Small intestine (tissue), 7 donors: Measurements from ENCODE around the gene PIK3R3. TPM values are rescaled to one million over a fixed set of nuclear protein-coding genes. Genes with fewer than 3 reads are reported as not detected.

Experiments
- DNase-seq, 2 donors: peaks; one replicate each; pipeline versions ENCODE4 v3.0.0 to v3.0.0-alpha.2; 2013
- FAIRE-seq: peaks from 2 replicates; lab custom pipeline; 2012; peaks lifted over from hg19 to GRCh38; lab: Jason Lieb, UNC
- H3K27ac ChIP-seq, 3 donors: one replicate each; pipeline ENCODE4 v1.5.1; 2013; ENCODE audit warnings: low read length in 2 of 3, mild to moderate bottlenecking in 2 of 3, control low read depth in 1 of 3, inconsistent platforms in 1 of 3, low read depth in 1 of 3, moderate library complexity in 1 of 3
- H3K27me3 ChIP-seq, 3 donors: one replicate each; pipeline ENCODE4 v1.6.1; 2013; ENCODE audit warnings: low read length in 3 of 3, inconsistent platforms in 1 of 3; ENCODE audit not compliant: control insufficient read depth in 3 of 3, insufficient read depth in 3 of 3
- H3K36me3 ChIP-seq, 3 donors: one replicate each; pipeline ENCODE4 v1.6.1; 2013; ENCODE audit warnings: low read length in 3 of 3, inconsistent platforms in 1 of 3, low read depth in 1 of 3, mild to moderate bottlenecking in 1 of 3, moderate library complexity in 1 of 3; ENCODE audit not compliant: control insufficient read depth in 3 of 3, insufficient read depth in 2 of 3
- H3K4me1 ChIP-seq, 3 donors: one replicate each; pipeline ENCODE4 v1.6.1; 2013; ENCODE audit warnings: low read length in 2 of 3, inconsistent platforms in 1 of 3, low read depth in 1 of 3, mild to moderate bottlenecking in 1 of 3, moderate library complexity in 1 of 3; ENCODE audit not compliant: control insufficient read depth in 3 of 3, insufficient read depth in 2 of 3
- H3K4me3 ChIP-seq, 3 donors: one replicate each; pipeline ENCODE4 v1.5.1; 2013; ENCODE audit warnings: low read length in 3 of 3, control low read depth in 1 of 3, inconsistent platforms in 1 of 3, low read depth in 1 of 3, mild to moderate bottlenecking in 1 of 3, moderate library complexity in 1 of 3
- H3K9me3 ChIP-seq, 2 donors: one replicate each; pipeline ENCODE4 v1.6.1; 2013; ENCODE audit warnings: low read depth in 1 of 2, low read length in 1 of 2; ENCODE audit not compliant: control insufficient read depth in 2 of 2, insufficient read depth in 1 of 2
- WGBS, 3 donors: extraction: QIAGEN DNeasy Blood & Tissue Kit; methylation state at CpG; one replicate each; pipeline ENCODE4 v1.1.7; 2013; 5-methylcytosine and 5-hydroxymethylcytosine counted together
- polyA plus RNA-seq, 4 donors: library from polyadenylated mRNA; stranded (reverse) in 3 of 4; unstranded in 1 of 4; fragments of 200-250 nt in 3 of 4; fragments of 120-200 nt in 1 of 4; gene quantifications; one replicate each; pipeline versions ENCODE4 v1.2.1 to v1.2.3, GENCODE V29; 2013
- donor health status: healthy with polysubstance abuse.
- donor health status: control.
- donor health status: control.
- donor health status: Bipolar disorder and iron deficiency.
- donor health status: healthy.

PIK3R3 gene
- polyA plus RNA-seq, 4 donors = 1.6 to 13.5 (median 3.6) TPM

DNA sequence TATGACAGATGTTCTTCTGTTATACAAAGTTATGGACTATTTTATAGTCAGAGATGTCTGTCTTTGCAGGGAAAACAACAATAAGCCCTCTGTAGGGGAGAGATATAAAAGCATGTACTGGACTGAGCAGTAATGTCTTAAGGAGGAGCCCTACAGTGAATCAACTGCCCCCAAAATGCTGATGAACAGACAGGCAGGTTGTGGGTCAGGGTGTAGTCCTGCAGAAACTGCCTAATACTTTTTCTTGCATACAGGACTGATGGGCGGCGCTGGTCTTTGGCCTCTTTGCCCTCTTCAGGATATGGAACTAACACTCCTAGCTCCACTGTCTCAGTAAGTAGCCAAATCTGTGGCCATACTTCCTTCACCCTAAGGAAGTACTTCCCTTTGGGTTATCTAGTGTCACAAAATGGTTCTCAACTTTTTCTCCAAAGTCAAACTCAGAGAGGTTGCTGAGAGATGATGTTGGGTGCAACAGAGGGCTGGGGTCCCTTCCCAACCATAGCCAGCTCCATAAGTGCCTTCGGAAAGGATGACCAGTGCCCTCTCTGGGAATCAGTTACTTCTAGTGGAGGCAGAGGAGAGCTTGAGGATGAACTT, 129.8 kb downstream of the PIK3R3 start:
- no peaks in the 10 kb centered on the region for H3K4me1 ChIP-seq
- FAIRE-seq (no peak), DNase-seq (no peak)
- 94 to 98% (median 94%) methylated on average over 3 of the region's 3 CpGs for WGBS, 3 donors
- no peaks in the 10 kb centered on the region for H3K9me3 ChIP-seq
- H3K27ac ChIP-seq = no peak overlapping the region
- peaks cover 3 to 37% (median 9%) of the 10 kb centered on the region in 3 donors for H3K36me3 ChIP-seq
- H3K27me3 ChIP-seq = no peaks in the 10 kb centered on the region
- H3K4me3 ChIP-seq = no peak overlapping the region

DNA sequence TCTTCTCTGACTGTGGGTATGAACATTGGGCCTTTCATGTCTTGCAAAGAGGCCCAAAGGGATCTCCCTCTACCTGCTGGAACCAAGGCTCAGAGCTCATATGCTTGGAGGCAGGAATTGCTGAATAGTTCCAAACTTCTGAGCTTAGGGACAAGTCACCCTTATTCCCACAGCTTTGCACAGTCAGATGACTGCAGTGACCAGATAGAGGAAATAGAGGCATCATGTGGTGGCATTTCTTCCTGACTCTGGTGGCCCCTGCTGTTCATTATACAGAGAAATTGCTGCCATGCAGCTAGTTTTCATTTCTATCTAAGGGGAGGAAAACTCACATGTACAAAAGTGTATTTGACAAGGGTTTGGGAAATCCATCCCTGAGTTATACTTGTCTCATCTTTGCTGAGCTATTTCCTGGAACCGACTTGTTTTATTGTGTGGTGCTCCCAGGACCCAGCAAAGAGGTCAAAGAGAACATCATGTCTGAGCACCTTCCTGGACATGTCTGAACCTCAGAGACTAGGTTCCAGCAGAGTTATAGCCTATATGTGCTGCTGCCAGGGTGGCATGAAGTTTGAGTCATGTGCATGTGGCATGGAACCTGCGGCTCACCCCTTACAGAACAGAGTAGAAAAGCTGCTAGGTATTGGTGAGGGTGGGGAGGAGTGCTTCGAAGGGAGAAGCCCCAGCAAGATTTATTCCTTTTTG, 131.2 kb downstream of the PIK3R3 start:
- DNase-seq (no peak), FAIRE-seq (no peak)
- Histone ChIP-seq H3K27ac (no peak overlapping the region), H3K4me3 (no peak overlapping the region), H3K9me3 (no peaks in the 10 kb centered on the region), H3K27me3 (no peaks in the 10 kb centered on the region), H3K4me1 (no peaks in the 10 kb centered on the region), H3K36me3 (peaks cover 0 to 28% (median 1%) of the 10 kb centered on the region in 3 donors)
- WGBS, 3 donors = 84 to 91% (median 88%) methylated on average over 3 of the region's 3 CpGs

DNA sequence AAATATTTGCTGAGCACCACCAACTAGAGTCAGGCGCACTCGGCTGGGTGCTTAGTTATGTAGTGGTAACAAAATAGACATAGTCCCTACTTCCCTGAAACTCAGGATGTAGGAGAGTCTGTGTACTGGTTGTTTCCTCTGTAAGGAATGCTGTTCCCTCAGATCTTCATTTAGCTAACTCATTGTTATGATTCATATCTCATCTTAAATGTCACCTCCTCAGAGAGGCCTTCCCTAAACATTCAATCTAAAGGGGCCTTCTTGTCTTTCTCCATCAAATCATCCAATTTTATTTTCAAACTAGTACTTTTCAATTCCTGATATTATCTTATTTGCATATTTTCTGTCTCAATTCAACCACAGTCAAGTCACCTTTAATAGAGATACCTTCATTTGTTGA, 132.9 kb downstream of the PIK3R3 start:
- 93 to 96% (median 95%) methylated on average over 2 of the region's 2 CpGs for WGBS, 3 donors

DNA sequence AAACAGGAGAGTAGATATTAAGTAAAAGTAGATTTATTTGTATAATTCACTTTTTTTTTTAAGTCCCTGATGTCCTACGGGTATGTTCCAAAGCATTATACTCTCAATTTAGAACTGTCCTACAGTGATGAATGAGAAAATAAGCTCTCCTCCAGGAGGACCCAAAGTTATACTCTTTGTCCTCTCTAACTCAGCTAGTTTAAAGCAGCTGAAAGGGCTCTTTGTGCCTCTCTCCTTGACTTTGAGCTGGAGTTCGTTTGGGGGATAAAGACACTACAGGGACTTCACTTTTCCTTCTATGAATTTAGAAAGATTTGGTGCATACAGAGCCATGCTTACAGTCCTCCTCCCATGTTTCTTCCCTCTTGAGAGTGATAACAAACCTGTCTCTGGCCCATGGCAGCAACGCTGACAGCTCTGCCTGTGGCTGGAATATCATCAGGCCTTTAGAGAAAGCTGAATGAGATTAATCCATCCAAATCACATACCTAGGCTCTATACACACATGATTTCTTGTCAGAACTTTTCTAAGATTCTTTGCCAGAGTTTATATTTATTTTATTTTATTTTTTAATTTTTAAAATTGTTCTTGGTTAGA, 134.3 kb downstream of the PIK3R3 start:
- H3K4me1 ChIP-seq = peaks cover 0 to 3% (median 0%) of the 10 kb centered on the region in 3 donors

More for the DNA sequence above, 132.9 kb downstream of the PIK3R3 start:
- H3K27ac ChIP-seq = no peak overlapping the region
- H3K4me3 ChIP-seq = no peak overlapping the region
- FAIRE-seq (no peak), DNase-seq (no peak)
- peaks cover 0 to 18% (median 0%) of the 10 kb centered on the region in 3 donors for H3K36me3 ChIP-seq
- no peaks in the 10 kb centered on the region for H3K9me3 ChIP-seq
- no peaks in the 10 kb centered on the region for H3K27me3 ChIP-seq
- H3K4me1 ChIP-seq = no peaks in the 10 kb centered on the region

DNA sequence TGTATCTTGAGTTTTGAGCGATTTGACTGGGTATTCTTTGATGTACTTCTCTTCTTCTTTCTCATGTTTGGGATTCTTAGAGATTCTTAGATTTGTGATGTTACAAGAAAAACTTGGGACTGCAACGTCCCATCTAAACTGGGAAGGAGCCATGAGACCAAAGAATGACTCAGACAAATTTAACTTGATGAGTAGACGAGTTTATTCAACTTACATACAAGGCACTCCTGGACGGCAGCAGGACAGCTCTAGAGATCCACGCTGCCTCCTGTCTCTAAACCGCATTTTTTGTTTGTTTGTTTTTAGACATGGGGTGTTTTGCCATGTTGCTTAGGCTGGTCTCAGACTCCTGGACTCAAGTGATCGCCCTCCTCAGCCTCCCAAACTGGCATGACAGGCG, 137.1 kb downstream of the PIK3R3 start:
- peaks cover 0 to 4% of the 10 kb centered on the region in 2 donors for H3K9me3 ChIP-seq
- H3K27ac ChIP-seq = no peak overlapping the region
- H3K36me3 ChIP-seq = peaks cover 0 to 8% (median 0%) of the 10 kb centered on the region in 3 donors
- no peaks in the 10 kb centered on the region for H3K27me3 ChIP-seq
- peaks cover 0 to 3% (median 0%) of the 10 kb centered on the region in 3 donors for H3K4me1 ChIP-seq
- 87 to 91% (median 91%) methylated on average over 8 of the region's 8 CpGs for WGBS, 3 donors
- H3K4me3 ChIP-seq = no peak overlapping the region
- no peak for DNase-seq
- FAIRE-seq = no peak

More for the DNA sequence above, 134.3 kb downstream of the PIK3R3 start:
- Histone ChIP-seq H3K4me3 (no peak overlapping the region), H3K36me3 (peaks cover 0 to 10% (median 0%) of the 10 kb centered on the region in 3 donors), H3K27ac (no peak overlapping the region), H3K9me3 (no peaks in the 10 kb centered on the region), H3K27me3 (no peaks in the 10 kb centered on the region)
- no peak for DNase-seq
- no peak for FAIRE-seq
- WGBS, 3 donors = 57 to 75% (median 70%) methylated on average over 3 of the region's 3 CpGs

DNA sequence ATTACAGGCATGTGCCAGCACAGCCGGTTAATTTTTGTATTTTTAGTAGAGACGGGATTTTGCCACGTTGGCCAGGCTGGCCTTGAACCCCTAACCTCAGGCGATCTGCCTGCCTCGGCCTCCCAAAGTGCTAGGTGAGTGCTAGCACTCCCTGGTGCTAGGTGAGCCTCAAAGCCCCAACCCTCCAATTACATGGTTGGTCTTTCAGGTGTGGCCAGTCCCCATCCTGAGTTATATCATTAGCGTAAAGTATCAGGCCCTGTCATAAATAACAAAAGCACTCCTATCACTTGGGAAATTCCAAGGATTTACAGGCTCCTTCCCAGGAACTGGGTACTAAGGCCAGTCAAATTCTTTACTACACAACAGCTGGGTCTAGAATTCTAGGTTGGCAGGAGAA, 138.0 kb downstream of the PIK3R3 start:
- Histone ChIP-seq H3K27ac (no peak overlapping the region), H3K4me3 (no peak overlapping the region), H3K4me1 (peaks cover 0 to 3% (median 0%) of the 10 kb centered on the region in 3 donors), H3K9me3 (peaks cover 0 to 4% of the 10 kb centered on the region in 2 donors), H3K36me3 (peaks cover 0 to 5% (median 0%) of the 10 kb centered on the region in 3 donors), H3K27me3 (no peaks in the 10 kb centered on the region)
- DNase-seq = no peak
- WGBS, 3 donors = 92 to 97% (median 95%) methylated on average over 6 of the region's 6 CpGs
- no peak for FAIRE-seq

Other genes starting within 250 kb of the PIK3R3 start
- gene TSPAN1, start 42.5 kb upstream of the PIK3R3 start, polyA plus RNA-seq = 100 to 1,000 TPM in 1 of 4 donors, 10 to 100 TPM in 3; 22.7 to 104 (median 52.2) TPM
- not detected for gene P3R3URF, start 43.9 kb upstream of the PIK3R3 start, polyA plus RNA-seq
- 10 to 100 TPM; 37.6 to 81.3 (median 48.8) TPM for gene POMGNT1, start 65.8 kb upstream of the PIK3R3 start, polyA plus RNA-seq
- 1 to 10 TPM in 1 of 4 donors, under 1 TPM in 2, not detected in 1; 0.22 to 1.8 (median 0.27) TPM for gene LURAP1, start 70.7 kb upstream of the PIK3R3 start, polyA plus RNA-seq
- 1 to 10 TPM; 1.9 to 9.7 (median 3.9) TPM for gene RAD54L, start 115.1 kb upstream of the PIK3R3 start, polyA plus RNA-seq
- 10 to 100 TPM; 20.8 to 64.3 (median 30.1) TPM for gene LRRC41, start 171.0 kb upstream of the PIK3R3 start, polyA plus RNA-seq
- gene UQCRH, start 171.1 kb upstream of the PIK3R3 start, polyA plus RNA-seq = 1,000 to 10,000 TPM in 1 of 4 donors, 100 to 1,000 TPM in 3; 294 to 1,100 (median 915) TPM
- 10 to 100 TPM in 3 of 4 donors, 1 to 10 TPM in 1; 8.3 to 19.8 (median 11.6) TPM for gene NSUN4, start 208.2 kb upstream of the PIK3R3 start, polyA plus RNA-seq